Stimulated activated naive CD8-positive, alpha-beta T cell treated with anti-CD3 and anti-CD28 coated beads, Interleukin-15, Interleukin-2, amounts not matched to agents 100 ng/mL and 50 ng/mL, for 24 hours (primary cell): ENCODE measurements around the gene CELF2.

Source experiments
- H3K27ac Mint-ChIP-seq: one replicate; pipeline ENCODE4 v1.8.0; 2021; ENCODE audit warnings: mild to moderate bottlenecking, mixed read lengths
- H3K27me3 Mint-ChIP-seq: one replicate; pipeline ENCODE4 v1.8.0; 2021; ENCODE audit warnings: mixed read lengths
- H3K36me3 Mint-ChIP-seq: one replicate; pipeline ENCODE4 v1.8.0; 2021; ENCODE audit warnings: low read depth, mixed read lengths
- H3K4me1 Mint-ChIP-seq: one replicate; pipeline ENCODE4 v1.8.0; 2021; ENCODE audit warnings: low read depth, mixed read lengths
- H3K4me3 Mint-ChIP-seq: one replicate; pipeline ENCODE4 v1.8.0; 2021; ENCODE audit warnings: mild to moderate bottlenecking, mixed read lengths
- H3K9me3 Mint-ChIP-seq: one replicate; pipeline ENCODE4 v1.8.0; 2021; ENCODE audit warnings: mixed read lengths

CELF2 gene

DNA sequence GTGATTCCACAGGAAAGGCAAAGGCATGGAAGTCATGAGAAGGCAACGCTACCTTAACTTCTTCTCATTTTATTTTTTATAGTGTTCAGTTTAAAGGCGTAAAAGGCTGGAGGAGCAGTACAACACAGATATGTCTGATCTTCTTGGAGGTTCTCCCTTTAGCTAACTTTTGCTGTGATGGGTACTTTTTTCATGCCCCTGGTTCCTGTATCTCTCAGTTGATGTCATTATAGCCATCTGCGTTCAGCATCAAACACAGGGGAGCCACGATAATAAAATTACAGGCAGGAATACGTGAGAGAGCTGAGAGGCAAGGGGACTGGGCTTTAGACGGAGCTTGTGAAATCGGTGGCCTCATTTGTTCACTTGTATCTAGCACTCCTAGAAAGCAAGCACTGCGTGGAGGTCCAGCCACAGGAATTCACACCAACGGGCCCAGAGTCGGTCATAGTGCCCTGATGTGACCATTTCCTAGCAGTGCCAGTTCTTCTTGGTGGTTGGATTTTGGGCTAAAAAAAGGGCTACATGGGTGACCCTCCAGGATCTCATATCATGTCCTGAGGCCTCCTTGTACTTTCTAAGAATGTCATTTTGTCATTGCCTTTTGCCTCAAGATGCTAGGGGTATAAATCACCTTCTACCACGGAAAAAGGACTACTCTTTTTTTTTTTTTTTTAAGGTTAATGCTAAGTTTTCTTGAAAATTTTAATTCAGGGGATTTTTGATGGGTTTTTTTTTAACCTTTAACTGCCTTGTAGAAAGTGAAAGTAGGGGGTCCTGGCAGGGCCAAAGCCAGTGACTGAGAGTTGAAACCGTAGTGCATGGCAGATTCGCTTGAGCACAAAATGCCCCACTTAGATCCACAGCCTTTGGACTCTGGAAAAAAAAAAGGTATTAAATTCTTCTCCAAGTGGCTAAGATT, 191.5 kb downstream of the CELF2 start:
- Mint-ChIP-seq H3K27me3 (no peaks in the 10 kb centered on the region), H3K27ac (peak overlapping the region; percentile 99), H3K4me1 (peaks cover 100% of the 10 kb centered on the region), H3K4me3 (peak overlapping the region; percentile 83), H3K36me3 (peaks cover 84% of the 10 kb centered on the region), H3K9me3 (no peaks in the 10 kb centered on the region)

DNA sequence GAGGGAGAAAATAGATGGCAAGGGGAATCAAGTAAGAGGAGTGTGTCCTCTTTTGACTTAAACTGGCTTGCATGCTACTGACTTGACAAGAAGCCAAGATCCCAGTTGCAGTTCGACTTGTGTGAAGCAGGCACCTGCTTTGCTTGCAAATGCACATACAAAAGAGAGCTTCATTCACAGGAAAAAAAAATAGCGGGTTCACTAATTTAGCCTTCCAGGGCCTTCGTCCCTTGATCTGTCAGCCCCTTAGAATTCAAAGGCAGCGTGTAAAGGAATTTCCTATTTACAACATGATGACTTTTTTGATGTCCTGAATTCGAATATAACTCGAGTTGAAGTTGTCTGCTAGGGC, 192.1 kb downstream of the CELF2 start:
- peak overlapping the region; percentile 83 for H3K4me3 Mint-ChIP-seq
- peaks cover 100% of the 10 kb centered on the region for H3K4me1 Mint-ChIP-seq
- H3K27ac Mint-ChIP-seq: peak overlapping the region; percentile 99
- no peaks in the 10 kb centered on the region for H3K9me3 Mint-ChIP-seq
- H3K36me3 Mint-ChIP-seq: peaks cover 83% of the 10 kb centered on the region
- H3K27me3 Mint-ChIP-seq: no peaks in the 10 kb centered on the region

DNA sequence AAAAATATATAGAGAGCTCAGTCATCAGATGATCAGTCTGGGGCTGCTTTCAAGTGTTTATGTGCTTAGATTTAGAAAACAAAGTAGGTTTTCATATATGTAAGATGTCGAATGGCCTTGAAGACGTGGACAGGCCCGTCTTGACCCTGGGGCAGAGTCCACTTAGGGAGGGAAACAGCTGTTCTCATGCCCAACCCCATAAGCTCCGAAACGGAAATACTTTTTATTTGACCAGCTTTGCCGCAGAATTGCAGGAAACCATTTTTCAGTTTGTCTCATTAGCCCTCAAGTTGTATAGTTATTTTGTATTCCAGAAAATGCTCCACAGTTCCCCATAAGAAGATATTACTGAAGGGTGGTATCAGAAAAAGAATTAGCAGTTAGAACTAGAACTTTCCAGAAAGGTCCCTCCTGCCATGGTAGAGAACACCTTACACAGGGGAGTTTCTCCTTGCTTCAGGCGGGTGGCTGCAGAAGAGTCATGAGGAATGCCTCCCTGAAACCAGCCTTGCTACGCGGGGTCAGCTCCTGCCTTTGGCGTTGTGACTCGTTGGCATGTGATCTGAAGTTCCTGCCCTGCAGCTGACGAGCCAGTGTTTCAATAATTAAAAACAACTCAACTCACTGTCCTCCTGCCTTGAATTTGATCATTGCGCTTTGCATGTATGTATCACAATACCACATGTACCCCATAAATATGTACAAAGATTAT, 192.7 kb downstream of the CELF2 start:
- H3K4me3 Mint-ChIP-seq: peak overlapping the region; percentile 83
- peak overlapping the region; percentile 99 for H3K27ac Mint-ChIP-seq
- H3K27me3 Mint-ChIP-seq: no peaks in the 10 kb centered on the region
- peaks cover 84% of the 10 kb centered on the region for H3K36me3 Mint-ChIP-seq
- no peaks in the 10 kb centered on the region for H3K9me3 Mint-ChIP-seq
- H3K4me1 Mint-ChIP-seq: peaks cover 100% of the 10 kb centered on the region

GRCh38 chr10:11212288-11213085, 194.8 kb downstream of the CELF2 start:
- peaks cover 100% of the 10 kb centered on the region for H3K4me1 Mint-ChIP-seq
- H3K4me3 Mint-ChIP-seq: peak overlapping the region; percentile 83
- H3K27me3 Mint-ChIP-seq: no peaks in the 10 kb centered on the region
- H3K36me3 Mint-ChIP-seq: peaks cover 80% of the 10 kb centered on the region
- H3K27ac Mint-ChIP-seq: peak overlapping the region; percentile 99
- H3K9me3 Mint-ChIP-seq: no peaks in the 10 kb centered on the region

DNA sequence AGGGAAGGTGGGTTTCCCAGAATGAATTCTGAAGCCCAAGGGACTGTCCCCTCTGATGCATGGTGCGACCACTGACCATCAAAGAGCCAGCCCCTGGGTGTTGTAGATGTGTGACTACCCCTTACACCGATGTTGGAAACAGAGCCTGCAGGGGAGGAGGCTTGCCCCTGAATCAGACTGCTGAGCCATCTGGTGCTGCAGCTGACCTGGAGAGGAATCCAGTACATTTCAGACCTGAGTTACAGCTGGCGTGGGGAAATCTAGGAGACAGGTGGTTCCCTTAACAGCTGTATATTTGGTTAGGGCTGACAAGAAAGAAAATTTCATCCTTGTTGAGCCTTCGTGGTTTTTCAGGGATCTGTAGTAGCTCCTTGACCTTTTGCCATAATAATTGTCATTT, 195.5 kb downstream of the CELF2 start:
- Mint-ChIP-seq H3K27me3 (no peaks in the 10 kb centered on the region), H3K9me3 (no peaks in the 10 kb centered on the region), H3K4me1 (peaks cover 100% of the 10 kb centered on the region), H3K4me3 (no peak overlapping the region), H3K27ac (peak overlapping the region; percentile 99), H3K36me3 (peaks cover 80% of the 10 kb centered on the region)

- Mint-ChIP-seq H3K27ac (peak overlapping the region; percentile 72), H3K36me3 (peaks cover 81% of the 10 kb centered on the region), H3K9me3 (no peaks in the 10 kb centered on the region), H3K4me3 (no peak overlapping the region), H3K4me1 (peaks cover 100% of the 10 kb centered on the region), H3K27me3 (no peaks in the 10 kb centered on the region)
These were observed 196.7 kb downstream of the CELF2 start for GRCh38 chr10:11214407-11214806.

GRCh38 chr10:11215471-11215870, 197.8 kb downstream of the CELF2 start:
- no peaks in the 10 kb centered on the region for H3K9me3 Mint-ChIP-seq
- H3K27ac Mint-ChIP-seq: peak overlapping the region; percentile 81
- H3K4me3 Mint-ChIP-seq: no peak overlapping the region
- peaks cover 100% of the 10 kb centered on the region for H3K4me1 Mint-ChIP-seq
- no peaks in the 10 kb centered on the region for H3K27me3 Mint-ChIP-seq
- H3K36me3 Mint-ChIP-seq: peaks cover 83% of the 10 kb centered on the region

- peak overlapping the region; percentile 83 for H3K27ac Mint-ChIP-seq
- H3K36me3 Mint-ChIP-seq: peaks cover 91% of the 10 kb centered on the region
- H3K4me1 Mint-ChIP-seq: peaks cover 100% of the 10 kb centered on the region
- no peaks in the 10 kb centered on the region for H3K27me3 Mint-ChIP-seq
- no peaks in the 10 kb centered on the region for H3K9me3 Mint-ChIP-seq
- no peak overlapping the region for H3K4me3 Mint-ChIP-seq
These were observed 199.8 kb downstream of the CELF2 start for GRCh38 chr10:11217521-11217920.

GRCh38 chr10:11218395-11218794, 200.7 kb downstream of the CELF2 start:
- Mint-ChIP-seq H3K27ac (peak overlapping the region; percentile 83), H3K4me1 (peaks cover 97% of the 10 kb centered on the region), H3K27me3 (no peaks in the 10 kb centered on the region), H3K4me3 (peak overlapping the region; percentile 58), H3K9me3 (no peaks in the 10 kb centered on the region), H3K36me3 (peaks cover 92% of the 10 kb centered on the region)

- no peaks in the 10 kb centered on the region for H3K27me3 Mint-ChIP-seq
- peaks cover 95% of the 10 kb centered on the region for H3K36me3 Mint-ChIP-seq
- no peaks in the 10 kb centered on the region for H3K9me3 Mint-ChIP-seq
- H3K4me3 Mint-ChIP-seq: peak overlapping the region; percentile 44
- H3K27ac Mint-ChIP-seq: peak overlapping the region; percentile 83
- peaks cover 90% of the 10 kb centered on the region for H3K4me1 Mint-ChIP-seq
These were observed 201.8 kb downstream of the CELF2 start for GRCh38 chr10:11219431-11219830.

DNA sequence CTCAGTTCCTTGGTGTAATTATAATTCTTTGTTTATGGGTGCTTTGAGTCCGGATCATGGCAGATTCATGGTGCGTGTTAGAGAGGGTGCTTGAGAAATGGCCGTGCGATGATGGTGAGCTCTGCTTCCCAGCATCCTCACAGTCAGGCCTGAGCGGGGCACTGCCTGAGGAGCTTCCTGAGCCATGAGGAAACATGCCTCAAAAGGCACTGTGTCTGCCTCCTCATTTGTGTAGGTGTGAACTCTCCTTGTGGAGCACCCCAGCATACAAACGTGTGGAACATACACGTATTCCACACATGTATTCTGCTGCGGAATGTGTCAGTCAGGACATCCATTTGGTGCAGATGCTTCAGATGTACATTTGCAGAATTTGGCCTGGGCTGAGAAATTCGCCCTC, 205.4 kb downstream of the CELF2 start:
- H3K4me3 Mint-ChIP-seq: no peak overlapping the region
- no peaks in the 10 kb centered on the region for H3K9me3 Mint-ChIP-seq
- H3K27ac Mint-ChIP-seq: peak overlapping the region; percentile 47
- H3K27me3 Mint-ChIP-seq: no peaks in the 10 kb centered on the region
- H3K36me3 Mint-ChIP-seq: peaks cover 94% of the 10 kb centered on the region
- peaks cover 53% of the 10 kb centered on the region for H3K4me1 Mint-ChIP-seq

DNA sequence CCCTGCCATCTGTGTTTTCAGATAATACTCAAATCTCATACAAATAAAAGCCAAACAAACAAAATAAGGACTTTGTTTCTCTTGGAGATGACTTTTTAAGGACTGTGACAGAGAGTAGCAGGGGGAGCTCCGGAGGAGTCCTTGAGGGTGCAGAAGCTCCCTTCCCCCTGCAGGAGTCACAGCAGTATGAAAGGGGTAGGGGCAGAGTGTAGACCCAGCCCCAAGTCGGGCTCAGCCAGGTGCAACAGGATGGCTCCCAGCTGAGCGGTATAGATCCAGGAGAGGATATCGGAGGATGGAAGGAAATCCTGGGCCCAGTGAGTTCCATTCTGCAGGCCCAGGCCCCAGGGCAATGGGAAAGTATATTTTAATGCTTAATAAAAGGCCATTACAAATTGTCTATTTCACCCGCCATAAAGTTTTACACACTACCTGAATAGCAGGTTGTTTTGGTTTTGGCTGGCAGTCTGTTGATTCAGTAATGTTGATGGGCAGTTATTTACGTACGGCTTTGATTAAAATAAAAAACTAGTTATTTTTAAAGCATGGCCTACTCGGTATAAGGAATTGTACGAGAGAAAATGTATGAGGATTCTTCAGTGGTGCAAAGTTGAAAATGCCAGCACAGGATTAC, 206.0 kb downstream of the CELF2 start:
- no peak overlapping the region for H3K27ac Mint-ChIP-seq
- H3K4me1 Mint-ChIP-seq: peaks cover 48% of the 10 kb centered on the region
- H3K4me3 Mint-ChIP-seq: no peak overlapping the region
- no peaks in the 10 kb centered on the region for H3K27me3 Mint-ChIP-seq
- H3K9me3 Mint-ChIP-seq: no peaks in the 10 kb centered on the region
- peaks cover 92% of the 10 kb centered on the region for H3K36me3 Mint-ChIP-seq

- Mint-ChIP-seq H3K36me3 (peaks cover 92% of the 10 kb centered on the region), H3K27ac (peak overlapping the region; percentile 90), H3K4me3 (no peak overlapping the region)
These were observed 206.6 kb downstream of the CELF2 start for GRCh38 chr10:11224321-11224720.

DNA sequence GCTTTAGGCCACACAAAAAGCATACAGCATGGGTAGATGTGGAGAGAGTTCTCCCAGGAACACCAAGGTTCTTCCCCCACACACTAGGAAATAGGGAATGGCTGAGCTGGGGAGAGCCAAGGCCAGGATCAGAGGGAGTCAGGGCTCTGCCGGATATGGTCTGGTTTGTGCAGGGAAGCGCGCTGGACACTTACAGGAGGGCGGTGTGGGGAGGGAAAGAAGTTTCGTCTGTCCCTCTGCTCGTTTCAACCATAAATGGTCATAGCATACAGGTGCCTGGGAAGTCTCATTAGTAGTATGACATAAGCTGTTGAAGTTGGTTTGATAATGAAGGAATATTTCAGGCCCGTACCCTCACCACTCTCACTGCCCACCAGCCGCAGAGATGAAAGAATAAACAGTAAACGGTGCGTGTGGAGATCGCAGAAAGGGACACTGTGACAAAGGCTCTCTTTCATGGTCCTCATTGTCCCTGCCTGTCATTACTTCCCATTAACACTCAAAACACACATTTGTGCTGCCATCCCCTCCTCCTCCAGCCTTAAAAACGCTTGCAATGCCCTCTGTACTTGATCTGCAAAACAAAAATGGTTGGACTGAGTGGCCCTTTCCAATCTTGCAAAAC, 207.2 kb downstream of the CELF2 start:
- H3K4me1 Mint-ChIP-seq: peaks cover 35% of the 10 kb centered on the region
- peaks cover 91% of the 10 kb centered on the region for H3K36me3 Mint-ChIP-seq
- no peaks in the 10 kb centered on the region for H3K9me3 Mint-ChIP-seq
- H3K4me3 Mint-ChIP-seq: peak overlapping the region; percentile 40
- peak overlapping the region; percentile 90 for H3K27ac Mint-ChIP-seq
- H3K27me3 Mint-ChIP-seq: no peaks in the 10 kb centered on the region

More at GRCh38 chr10:11224321-11224720, 206.6 kb downstream of the CELF2 start:
- H3K27me3 Mint-ChIP-seq: no peaks in the 10 kb centered on the region
- H3K9me3 Mint-ChIP-seq: no peaks in the 10 kb centered on the region
- peaks cover 41% of the 10 kb centered on the region for H3K4me1 Mint-ChIP-seq
